Measurements from ENCODE around the gene HCN4. TPM values are rescaled to one million over a fixed set of nuclear protein-coding genes. Genes with fewer than 3 reads are reported as not detected.

HCN4 gene
- total and polyA plus RNA-seq, 4 donors: not detected

DNA sequence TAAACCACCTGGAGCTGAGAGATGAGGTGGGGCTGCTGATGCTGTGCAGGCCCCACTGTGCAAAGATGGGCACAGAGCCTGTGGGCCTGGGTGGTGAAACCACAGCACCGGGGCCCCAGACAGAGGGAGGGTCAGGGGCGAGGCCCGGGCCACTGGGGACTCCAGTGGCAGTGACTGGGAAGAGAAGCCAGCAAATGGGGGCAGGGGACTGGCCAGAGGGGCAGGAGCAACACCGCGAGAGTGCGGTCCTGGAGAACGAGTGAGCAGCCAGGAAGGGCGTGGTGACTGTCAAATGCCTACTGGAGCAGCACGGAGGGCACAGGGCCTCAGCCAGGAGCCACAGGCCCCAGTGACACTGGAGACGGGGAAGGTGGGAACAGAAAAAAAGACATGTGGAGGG is 39.8 kb downstream of the HCN4 start:
- WGBS: 91% methylated on average over 10 of the region's 10 CpGs
- DNase-seq (ENCODE audit: low spot score): no peak

DNA sequence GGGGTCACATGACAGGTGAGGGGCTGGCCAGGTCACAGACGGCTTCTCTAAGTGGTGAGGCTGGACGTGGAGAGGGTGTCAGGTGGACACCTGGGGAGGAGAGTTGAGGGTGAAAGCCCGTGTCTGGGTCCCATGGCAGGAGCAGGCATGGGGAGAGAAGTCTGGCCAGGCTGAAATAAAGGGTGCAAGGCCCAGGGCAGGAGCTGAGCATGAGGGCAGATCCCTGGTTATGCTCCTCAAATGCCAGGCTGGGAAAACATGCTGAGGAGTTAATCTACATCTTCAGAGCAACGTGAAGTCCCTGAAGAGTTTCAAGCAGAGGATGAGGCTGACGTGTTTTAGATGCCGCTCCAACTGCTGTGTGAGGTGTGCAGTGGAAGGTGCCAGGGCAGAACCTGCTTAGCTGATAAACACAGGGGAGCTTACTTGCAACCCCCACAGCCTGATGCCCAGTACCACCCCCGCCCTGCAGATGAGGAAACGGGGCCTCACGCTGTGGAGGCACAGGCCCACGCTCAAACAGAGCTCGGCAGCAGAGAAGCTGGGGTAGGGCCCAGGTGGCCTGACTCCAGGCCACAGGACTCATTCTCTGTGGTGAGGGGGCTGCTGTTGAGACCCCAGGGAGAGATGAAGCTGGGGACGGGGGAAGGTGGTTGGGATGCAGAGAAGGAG is 40.5 kb downstream of the HCN4 start:
- Histone ChIP-seq H3K4me3 (ENCODE audit: low read depth in 1 of 3, low read length in 3 of 3) (no peak overlapping the region), H3K27ac (ENCODE audit: low read depth in 1 of 2, low read length in 2 of 2) (no peak overlapping the region), H3K4me1 (ENCODE audit: control insufficient read depth in 4 of 4, insufficient read depth in 4 of 4, low read length in 3 of 4) (no peaks in the 10 kb centered on the region), H3K27me3 (ENCODE audit: control insufficient read depth in 4 of 4, insufficient read depth in 4 of 4, low read length in 3 of 4) (no peaks in the 10 kb centered on the region), H3K9ac (ENCODE audit: low read depth in 1 of 2, low read length in 2 of 2) (no peak overlapping the region), H3K36me3 (ENCODE audit: control insufficient read depth in 4 of 4, insufficient read depth in 3 of 4, low read depth in 1 of 4, low read length in 3 of 4) (no peaks in the 10 kb centered on the region), H3K9me3 (ENCODE audit: control insufficient read depth in 4 of 4, low read length in 3 of 4) (no peaks in the 10 kb centered on the region)
- TF ChIP-seq EGR1 (IDR thresholded peaks at IDR 0.05; ENCODE audit: low read depth in 2 of 2) (no peak), FOXA2 (IDR thresholded peaks at IDR 0.05) (no peak)
- no peak for DNase-seq (ENCODE audit: low spot score)
- 90% methylated on average over 12 of the region's 12 CpGs for WGBS

More for the DNA sequence above, 39.8 kb downstream of the HCN4 start:
- H3K4me1 ChIP-seq (ENCODE audit: control insufficient read depth in 4 of 4, insufficient read depth in 4 of 4, low read length in 3 of 4): no peaks in the 10 kb centered on the region
- H3K27ac ChIP-seq (ENCODE audit: low read depth in 1 of 2, low read length in 2 of 2): no peak overlapping the region
- no peak overlapping the region for H3K9ac ChIP-seq (ENCODE audit: low read depth in 1 of 2, low read length in 2 of 2)
- no peak overlapping the region for H3K4me3 ChIP-seq (ENCODE audit: low read depth in 1 of 3, low read length in 3 of 3)
- TF ChIP-seq, protein P1, sequence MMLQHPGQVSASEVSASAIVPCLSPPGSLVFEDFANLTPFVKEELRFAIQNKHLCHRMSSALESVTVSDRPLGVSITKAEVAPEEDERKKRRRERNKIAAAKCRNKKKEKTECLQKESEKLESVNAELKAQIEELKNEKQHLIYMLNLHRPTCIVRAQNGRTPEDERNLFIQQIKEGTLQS (IDR thresholded peaks at IDR 0.05): no peak
- no peak for TF ChIP-seq TAF1 (conservative IDR thresholded peaks at IDR 0.05)
- H3K27me3 ChIP-seq (ENCODE audit: control insufficient read depth in 4 of 4, insufficient read depth in 4 of 4, low read length in 3 of 4): no peaks in the 10 kb centered on the region
- no peaks in the 10 kb centered on the region for H3K9me3 ChIP-seq (ENCODE audit: control insufficient read depth in 4 of 4, low read length in 3 of 4)
- no peaks in the 10 kb centered on the region for H3K36me3 ChIP-seq (ENCODE audit: control insufficient read depth in 4 of 4, insufficient read depth in 3 of 4, low read depth in 1 of 4, low read length in 3 of 4)

DNA sequence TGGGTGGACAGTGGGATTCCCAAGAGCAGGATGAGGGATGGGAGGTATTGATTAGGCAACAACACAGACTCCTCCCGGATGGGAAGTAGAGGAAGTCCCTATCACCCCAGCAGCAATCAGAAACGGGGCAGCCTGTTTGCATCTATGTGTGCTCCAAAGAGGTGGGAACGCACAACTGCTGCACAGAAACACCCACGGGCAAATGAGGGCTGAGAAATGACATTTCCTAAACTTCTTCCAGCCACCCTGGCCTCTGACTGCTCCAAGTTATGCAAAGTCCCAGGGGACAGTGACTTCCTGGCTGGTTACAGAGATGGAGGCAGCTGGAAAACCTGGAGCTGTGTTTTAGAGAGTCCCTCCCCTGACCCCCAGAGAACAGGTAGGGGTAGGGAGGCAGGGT is 42.6 kb downstream of the HCN4 start:
- no peak overlapping the region for H3K9ac ChIP-seq (ENCODE audit: low read depth in 1 of 2, low read length in 2 of 2)
- no peak overlapping the region for H3K27ac ChIP-seq (ENCODE audit: low read depth in 1 of 2, low read length in 2 of 2)
- no peak overlapping the region for H3K4me3 ChIP-seq (ENCODE audit: low read depth in 1 of 3, low read length in 3 of 3)
- no peaks in the 10 kb centered on the region for H3K9me3 ChIP-seq (ENCODE audit: control insufficient read depth in 4 of 4, low read length in 3 of 4)
- H3K27me3 ChIP-seq (ENCODE audit: control insufficient read depth in 4 of 4, insufficient read depth in 4 of 4, low read length in 3 of 4): no peaks in the 10 kb centered on the region
- H3K36me3 ChIP-seq (ENCODE audit: control insufficient read depth in 4 of 4, insufficient read depth in 3 of 4, low read depth in 1 of 4, low read length in 3 of 4): no peaks in the 10 kb centered on the region
- TF ChIP-seq, protein P2, sequence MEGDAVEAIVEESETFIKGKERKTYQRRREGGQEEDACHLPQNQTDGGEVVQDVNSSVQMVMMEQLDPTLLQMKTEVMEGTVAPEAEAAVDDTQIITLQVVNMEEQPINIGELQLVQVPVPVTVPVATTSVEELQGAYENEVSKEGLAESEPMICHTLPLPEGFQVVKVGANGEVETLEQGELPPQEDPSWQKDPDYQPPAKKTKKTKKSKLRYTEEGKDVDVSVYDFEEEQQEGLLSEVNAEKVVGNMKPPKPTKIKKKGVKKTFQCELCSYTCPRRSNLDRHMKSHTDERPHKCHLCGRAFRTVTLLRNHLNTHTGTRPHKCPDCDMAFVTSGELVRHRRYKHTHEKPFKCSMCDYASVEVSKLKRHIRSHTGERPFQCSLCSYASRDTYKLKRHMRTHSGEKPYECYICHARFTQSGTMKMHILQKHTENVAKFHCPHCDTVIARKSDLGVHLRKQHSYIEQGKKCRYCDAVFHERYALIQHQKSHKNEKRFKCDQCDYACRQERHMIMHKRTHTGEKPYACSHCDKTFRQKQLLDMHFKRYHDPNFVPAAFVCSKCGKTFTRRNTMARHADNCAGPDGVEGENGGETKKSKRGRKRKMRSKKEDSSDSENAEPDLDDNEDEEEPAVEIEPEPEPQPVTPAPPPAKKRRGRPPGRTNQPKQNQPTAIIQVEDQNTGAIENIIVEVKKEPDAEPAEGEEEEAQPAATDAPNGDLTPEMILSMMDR (IDR thresholded peaks at IDR 0.05; ENCODE audit: low read depth, low read length, missing input control): no peak
- TF ChIP-seq, protein P1 (IDR thresholded peaks at IDR 0.05): no peak
- TF ChIP-seq SP1 (IDR thresholded peaks at IDR 0.05) (no peak), HNF4G (IDR thresholded peaks at IDR 0.05) (no peak), RXRA (IDR thresholded peaks at IDR 0.05) (no peak), JUND (IDR thresholded peaks at IDR 0.05) (no peak), EGR1 (IDR thresholded peaks at IDR 0.05; ENCODE audit: low read depth in 2 of 2) (no peak), FOXA2 (IDR thresholded peaks at IDR 0.05) (no peak), GABPA (IDR thresholded peaks at IDR 0.05 in 1 of 2, conservative IDR thresholded peaks at IDR 0.05 in 1 of 2) (no peak), HNF4A (conservative IDR thresholded peaks at IDR 0.05) (no peak), RAD21 (IDR thresholded peaks at IDR 0.05) (no peak), NR2F2 (IDR thresholded peaks at IDR 0.05) (no peak), YY1 (IDR thresholded peaks at IDR 0.05) (no peak), TAF1 (conservative IDR thresholded peaks at IDR 0.05) (no peak), FOXA1 (IDR thresholded peaks at IDR 0.05) (no peak)
- TF ChIP-seq, protein P3, sequence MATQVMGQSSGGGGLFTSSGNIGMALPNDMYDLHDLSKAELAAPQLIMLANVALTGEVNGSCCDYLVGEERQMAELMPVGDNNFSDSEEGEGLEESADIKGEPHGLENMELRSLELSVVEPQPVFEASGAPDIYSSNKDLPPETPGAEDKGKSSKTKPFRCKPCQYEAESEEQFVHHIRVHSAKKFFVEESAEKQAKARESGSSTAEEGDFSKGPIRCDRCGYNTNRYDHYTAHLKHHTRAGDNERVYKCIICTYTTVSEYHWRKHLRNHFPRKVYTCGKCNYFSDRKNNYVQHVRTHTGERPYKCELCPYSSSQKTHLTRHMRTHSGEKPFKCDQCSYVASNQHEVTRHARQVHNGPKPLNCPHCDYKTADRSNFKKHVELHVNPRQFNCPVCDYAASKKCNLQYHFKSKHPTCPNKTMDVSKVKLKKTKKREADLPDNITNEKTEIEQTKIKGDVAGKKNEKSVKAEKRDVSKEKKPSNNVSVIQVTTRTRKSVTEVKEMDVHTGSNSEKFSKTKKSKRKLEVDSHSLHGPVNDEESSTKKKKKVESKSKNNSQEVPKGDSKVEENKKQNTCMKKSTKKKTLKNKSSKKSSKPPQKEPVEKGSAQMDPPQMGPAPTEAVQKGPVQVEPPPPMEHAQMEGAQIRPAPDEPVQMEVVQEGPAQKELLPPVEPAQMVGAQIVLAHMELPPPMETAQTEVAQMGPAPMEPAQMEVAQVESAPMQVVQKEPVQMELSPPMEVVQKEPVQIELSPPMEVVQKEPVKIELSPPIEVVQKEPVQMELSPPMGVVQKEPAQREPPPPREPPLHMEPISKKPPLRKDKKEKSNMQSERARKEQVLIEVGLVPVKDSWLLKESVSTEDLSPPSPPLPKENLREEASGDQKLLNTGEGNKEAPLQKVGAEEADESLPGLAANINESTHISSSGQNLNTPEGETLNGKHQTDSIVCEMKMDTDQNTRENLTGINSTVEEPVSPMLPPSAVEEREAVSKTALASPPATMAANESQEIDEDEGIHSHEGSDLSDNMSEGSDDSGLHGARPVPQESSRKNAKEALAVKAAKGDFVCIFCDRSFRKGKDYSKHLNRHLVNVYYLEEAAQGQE (IDR thresholded peaks at IDR 0.05): no peak
- TF ChIP-seq, protein P4, sequence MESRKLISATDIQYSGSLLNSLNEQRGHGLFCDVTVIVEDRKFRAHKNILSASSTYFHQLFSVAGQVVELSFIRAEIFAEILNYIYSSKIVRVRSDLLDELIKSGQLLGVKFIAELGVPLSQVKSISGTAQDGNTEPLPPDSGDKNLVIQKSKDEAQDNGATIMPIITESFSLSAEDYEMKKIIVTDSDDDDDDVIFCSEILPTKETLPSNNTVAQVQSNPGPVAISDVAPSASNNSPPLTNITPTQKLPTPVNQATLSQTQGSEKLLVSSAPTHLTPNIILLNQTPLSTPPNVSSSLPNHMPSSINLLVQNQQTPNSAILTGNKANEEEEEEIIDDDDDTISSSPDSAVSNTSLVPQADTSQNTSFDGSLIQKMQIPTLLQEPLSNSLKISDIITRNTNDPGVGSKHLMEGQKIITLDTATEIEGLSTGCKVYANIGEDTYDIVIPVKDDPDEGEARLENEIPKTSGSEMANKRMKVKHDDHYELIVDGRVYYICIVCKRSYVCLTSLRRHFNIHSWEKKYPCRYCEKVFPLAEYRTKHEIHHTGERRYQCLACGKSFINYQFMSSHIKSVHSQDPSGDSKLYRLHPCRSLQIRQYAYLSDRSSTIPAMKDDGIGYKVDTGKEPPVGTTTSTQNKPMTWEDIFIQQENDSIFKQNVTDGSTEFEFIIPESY (IDR thresholded peaks at IDR 0.05): no peak
- TF ChIP-seq, protein P5, sequence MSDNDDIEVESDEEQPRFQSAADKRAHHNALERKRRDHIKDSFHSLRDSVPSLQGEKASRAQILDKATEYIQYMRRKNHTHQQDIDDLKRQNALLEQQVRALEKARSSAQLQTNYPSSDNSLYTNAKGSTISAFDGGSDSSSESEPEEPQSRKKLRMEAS (IDR thresholded peaks at IDR 0.05): no peak
- H3K4me1 ChIP-seq (ENCODE audit: control insufficient read depth in 4 of 4, insufficient read depth in 4 of 4, low read length in 3 of 4): no peaks in the 10 kb centered on the region
- 43% methylated on average over 4 of the region's 4 CpGs for WGBS
- no peak for DNase-seq (ENCODE audit: low spot score)
